ENCODE measurements around the gene RBM15B. TPM values are rescaled to one million over a fixed set of nuclear protein-coding genes. Genes with fewer than 3 reads are reported as not detected.
"Not testable (repeated sequence)": the region's sequence is repeated elsewhere in the genome, so short reads cannot be mapped to it uniquely, and the experiment has no call there.

Gene RBM15B, protein sequence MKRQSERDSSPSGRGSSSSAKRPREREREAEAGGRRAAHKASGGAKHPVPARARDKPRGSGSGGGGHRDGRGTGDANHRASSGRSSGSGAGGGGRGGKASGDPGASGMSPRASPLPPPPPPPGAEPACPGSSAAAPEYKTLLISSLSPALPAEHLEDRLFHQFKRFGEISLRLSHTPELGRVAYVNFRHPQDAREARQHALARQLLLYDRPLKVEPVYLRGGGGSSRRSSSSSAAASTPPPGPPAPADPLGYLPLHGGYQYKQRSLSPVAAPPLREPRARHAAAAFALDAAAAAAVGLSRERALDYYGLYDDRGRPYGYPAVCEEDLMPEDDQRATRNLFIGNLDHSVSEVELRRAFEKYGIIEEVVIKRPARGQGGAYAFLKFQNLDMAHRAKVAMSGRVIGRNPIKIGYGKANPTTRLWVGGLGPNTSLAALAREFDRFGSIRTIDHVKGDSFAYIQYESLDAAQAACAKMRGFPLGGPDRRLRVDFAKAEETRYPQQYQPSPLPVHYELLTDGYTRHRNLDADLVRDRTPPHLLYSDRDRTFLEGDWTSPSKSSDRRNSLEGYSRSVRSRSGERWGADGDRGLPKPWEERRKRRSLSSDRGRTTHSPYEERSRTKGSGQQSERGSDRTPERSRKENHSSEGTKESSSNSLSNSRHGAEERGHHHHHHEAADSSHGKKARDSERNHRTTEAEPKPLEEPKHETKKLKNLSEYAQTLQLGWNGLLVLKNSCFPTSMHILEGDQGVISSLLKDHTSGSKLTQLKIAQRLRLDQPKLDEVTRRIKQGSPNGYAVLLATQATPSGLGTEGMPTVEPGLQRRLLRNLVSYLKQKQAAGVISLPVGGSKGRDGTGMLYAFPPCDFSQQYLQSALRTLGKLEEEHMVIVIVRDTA
- 18.7 and 21.5 TPM in 2 replicates for polyA plus RNA-seq (2014; cell fraction: cytosol; rRNA removed)
- 11.4 and 12.8 TPM in 2 replicates for polyA plus RNA-seq (2014; cell fraction: nucleus; rRNA removed)

DNA sequence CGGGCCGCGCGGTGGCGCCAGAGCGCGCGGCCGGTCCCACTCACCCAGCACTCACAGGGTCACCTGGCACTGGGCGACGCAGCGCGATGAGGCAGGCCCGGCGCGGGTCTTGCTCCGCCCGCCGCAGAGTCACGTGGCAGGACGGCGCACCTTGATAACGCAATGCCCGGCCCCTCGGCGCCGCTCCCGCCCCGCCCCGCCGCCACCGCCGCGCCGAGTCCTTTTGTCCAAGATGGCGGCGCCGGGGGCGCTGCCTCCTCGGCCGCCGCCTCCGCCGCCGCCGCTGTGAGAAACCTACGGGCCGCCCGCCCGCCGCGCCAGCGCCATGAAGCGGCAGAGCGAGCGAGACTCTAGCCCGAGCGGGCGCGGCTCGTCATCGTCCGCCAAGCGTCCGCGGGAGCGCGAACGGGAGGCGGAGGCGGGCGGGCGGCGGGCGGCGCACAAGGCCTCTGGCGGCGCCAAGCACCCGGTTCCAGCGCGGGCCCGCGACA is at the start of gene RBM15B:
RBM15B (plus strand) TSS at position 211 of the 491 bp plus-strand sequence; CDS start at position 326, 115 bp downstream.
- peak; percentile 92 for DNase-seq (ENCODE audit: low spot score)

DNA sequence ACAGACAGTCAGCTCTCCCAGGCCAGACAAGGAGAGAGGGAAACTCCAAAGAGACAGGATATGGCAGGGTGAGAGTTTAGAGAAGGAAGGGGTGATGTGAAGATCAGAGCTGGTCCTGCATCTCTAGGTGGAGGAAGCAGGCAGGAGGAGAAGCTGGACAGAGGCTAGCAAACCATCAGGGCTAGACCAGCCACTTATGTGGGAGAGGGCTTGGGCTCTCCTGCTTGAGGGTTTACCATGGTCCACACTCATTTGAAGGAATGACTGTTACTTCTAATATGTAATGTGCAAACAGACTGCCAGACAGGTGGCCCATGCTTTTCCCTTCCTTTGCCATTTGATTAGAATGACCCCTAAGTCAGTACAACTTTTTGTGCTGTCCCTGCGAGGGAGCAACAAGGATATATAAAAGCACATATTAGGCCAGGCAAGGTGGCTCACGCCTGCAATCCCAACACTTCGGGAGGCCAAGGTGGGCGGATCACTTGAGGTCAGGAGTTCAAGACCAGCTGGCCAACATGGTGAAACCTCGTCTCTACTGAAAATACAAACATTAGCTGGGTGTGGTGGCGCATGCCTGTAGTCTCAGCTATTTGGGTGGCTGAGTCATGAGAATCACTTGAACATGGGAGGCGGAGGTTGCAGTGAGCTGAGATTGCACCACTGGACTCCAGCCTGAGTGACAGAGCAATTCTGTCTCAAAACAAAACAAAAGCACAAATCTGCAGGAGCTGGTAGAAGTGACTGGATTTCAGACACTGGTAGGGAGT is 47.0 kb upstream of the RBM15B start:
- no peak for DNase-seq (ENCODE audit: low spot score)

DNA sequence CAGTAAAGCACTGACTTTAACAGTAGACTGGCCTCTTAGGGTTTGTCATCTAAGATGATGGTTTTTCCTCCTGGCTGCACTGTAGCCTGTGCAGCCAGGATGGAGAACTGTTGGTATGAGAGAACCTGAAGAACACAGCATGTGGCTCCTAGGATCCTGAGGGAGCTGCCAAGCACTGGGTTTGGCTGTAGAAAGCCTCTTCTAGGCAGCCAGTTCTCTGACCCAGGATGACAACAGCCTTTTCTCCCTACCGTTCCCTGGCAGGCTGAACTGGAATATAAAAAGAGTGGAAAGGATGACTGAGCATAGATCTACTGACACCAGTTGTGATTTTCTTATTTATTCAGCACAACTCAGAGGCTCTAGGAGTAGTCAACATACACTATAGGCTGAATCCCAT is 40.3 kb upstream of the RBM15B start:
- DNase-seq (ENCODE audit: low spot score), result no peak

DNA sequence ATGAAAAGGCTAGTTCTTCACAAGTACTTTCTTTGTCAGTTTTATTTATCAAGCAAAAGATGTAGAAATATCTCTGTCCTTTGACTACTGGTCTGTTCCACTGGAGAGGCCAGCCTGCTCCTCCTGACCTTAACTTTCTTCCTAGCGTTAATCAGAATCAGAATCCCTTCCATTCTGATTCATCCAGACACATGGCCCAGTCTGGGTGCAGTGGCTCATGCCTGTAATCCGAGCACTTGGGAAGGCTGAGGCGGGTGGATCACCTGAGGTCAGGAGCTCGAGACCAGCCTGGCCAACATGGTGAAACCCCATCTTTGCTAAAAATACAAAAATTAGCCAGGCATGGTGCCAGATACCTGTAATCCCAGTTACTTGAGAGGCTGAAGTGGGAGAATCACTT is 38.0 kb upstream of the RBM15B start:
- DNase-seq (ENCODE audit: low spot score), result peak; percentile 4

DNA sequence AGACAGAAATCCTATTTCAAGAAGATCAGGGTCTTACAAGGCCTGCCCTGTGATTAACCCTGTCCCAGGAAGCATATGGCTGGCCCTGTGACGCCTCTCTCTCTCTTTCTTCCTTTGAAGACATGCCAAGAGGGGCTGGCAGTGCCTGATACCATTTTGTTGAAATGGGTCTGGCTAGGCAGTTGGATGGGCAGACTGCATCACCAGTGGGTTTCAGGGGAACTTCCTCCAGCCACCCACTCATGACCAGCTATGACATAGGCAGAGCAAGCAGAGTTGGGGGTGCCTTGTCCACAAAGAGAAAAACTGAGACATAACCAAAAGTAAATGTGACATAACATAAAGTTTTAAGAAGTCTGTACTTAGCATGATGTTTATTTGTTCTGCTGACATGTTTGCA is 37.4 kb upstream of the RBM15B start:
- DNase-seq (ENCODE audit: low spot score), result no peak

DNA sequence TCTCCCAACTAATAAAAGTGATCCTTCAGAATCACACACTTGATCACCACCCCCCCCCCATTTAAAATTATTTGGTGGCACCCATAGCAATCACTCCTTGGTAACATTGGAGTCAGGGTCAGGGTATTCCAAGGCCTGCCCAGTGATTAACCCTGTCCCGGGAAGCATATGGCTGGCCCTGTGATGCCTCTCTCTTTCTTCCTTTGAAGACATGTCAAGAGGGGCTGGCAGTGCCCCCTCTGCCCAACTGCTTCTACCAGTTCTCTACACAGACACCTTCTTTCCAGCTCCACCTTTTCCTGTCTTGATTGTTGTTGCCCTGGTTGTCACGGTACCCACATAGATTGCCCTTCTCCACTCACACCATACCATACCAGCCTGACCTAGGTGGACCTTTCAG is 36.9 kb upstream of the RBM15B start:
- DNase-seq (ENCODE audit: low spot score), result no peak

DNA sequence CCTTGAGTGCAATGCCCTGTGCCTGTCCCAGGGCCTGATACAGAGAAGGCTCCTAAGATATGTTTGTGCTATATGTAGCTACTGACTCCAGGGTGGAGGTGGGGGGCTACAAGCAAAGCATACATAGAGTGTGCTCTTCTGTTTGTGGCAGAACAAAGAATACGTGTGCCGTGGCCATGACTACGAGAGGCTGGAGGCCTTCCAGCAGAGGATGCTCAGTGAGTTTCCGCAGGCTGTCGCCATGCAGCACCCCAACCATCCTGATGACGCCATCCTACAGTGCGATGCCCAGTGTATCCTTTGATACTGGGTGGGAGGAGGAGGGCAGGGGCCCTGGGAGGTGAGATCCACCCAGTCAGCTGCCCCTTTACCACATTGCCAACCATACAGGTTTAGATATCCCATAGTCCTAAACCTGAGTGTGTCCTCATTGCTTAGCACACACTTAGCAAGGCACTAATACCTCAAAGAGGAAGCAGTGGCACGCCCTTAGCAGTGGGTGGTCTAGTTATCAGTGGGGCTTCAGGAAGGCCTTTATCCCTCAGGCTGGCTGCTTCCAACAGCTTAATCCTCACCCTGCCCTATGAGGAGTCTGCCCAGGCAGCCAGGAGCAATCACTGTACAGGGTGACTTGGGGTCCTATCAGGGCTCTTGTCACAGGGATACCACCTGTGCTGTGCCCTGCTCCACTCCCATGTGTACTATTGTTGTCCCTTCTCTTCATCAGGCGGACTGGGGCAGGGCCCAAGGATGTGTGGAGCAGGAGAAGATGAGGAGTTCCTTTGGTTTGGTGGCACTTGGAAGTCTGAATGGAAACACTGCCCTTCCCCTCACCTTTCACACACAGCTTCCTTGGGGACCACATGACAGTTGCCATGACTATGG is 36.1 kb upstream of the RBM15B start:
- DNase-seq (ENCODE audit: low spot score), result no peak

DNA sequence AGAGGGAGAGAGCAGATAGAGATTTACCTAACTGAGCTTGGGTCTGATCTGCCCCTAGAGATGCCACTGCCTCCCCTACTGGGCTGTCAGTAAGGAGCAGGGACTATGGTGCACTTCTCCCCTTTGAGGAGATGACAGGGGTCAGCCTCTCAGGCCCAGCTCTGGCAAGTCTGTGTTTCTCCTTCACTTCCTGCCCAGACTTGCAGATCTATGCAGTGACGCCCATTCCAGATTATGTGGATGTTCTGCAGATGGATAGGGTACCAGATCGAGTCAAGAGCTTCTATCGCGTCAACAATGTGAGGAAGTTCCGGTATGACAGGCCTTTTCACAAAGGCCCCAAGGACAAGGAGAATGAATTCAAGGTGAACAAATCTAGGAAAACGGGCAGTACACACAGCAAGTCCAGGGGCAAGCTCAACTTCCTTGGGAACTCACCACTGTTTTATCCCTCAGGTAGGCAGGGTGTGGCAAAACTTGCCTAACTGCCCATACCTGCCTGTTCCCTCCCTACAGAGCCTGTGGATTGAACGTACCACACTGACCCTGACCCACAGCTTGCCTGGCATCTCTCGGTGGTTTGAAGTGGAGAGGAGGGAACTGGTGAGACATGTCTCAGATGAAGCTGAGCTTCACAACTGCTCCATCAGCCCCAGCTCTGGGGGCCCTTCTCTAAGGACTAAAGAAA is 35.0 kb upstream of the RBM15B start:
- no peak for DNase-seq (ENCODE audit: low spot score)

DNA sequence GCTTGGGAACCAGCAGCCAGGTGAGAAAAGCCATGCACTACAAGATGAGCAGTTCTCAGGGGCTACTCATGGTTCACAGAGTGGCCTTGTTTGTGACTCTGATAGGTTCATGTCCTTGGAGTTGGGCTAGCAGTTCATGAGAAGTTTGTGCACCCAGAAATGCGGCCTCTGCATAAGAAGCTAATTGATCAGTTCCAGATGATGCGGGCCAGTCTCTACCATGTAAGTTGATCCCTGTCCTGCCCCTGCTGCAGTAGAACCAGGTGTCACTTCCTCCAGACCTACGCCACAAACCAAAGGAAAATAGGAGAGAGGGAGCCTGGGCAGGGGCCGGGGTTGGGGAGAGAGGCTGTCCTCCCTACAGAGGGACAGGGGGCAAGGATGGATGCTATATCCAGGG is 33.2 kb upstream of the RBM15B start:
- DNase-seq (ENCODE audit: low spot score), result no peak

DNA sequence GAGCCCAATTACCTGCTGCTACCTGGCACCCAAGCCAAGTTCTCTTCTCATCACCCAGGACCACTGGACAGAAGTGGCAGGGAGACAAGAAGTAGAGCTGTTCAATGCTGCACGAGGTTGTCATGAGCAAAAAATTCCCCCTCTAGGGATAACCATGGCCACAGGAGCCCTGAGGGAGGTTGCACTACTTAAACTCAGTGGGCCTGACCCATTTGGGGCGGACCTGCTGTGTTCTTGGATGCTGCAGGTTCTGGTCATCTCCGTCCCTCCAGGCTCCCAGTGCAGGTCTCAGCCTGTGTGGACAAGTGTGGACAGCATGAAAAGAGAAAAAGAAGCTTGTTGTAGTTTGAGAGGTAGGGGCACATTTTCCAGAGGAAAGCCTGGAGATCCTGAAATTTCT is 32.1 kb upstream of the RBM15B start:
- DNase-seq (ENCODE audit: low spot score), result no peak

DNA sequence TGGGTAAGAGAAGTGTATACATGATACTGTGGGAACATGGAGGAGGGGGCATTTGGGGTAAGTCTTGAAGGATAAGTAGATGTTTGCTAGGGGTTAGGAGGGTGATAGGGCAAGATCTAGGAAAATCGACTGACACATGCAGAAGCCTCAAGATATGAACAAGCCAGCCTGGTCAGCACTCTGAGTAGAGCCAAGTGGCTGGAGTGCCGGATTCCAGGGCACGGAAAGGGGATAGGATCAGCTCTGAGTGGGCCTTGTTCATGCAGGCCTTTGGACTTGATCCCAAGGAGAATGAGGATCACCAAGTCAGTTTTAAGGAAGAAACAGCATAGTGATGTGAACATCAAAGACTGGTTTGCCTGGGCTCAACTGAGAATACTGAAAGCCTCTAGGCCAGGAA is 30.3 kb upstream of the RBM15B start:
- DNase-seq (ENCODE audit: low spot score), result no peak

DNA sequence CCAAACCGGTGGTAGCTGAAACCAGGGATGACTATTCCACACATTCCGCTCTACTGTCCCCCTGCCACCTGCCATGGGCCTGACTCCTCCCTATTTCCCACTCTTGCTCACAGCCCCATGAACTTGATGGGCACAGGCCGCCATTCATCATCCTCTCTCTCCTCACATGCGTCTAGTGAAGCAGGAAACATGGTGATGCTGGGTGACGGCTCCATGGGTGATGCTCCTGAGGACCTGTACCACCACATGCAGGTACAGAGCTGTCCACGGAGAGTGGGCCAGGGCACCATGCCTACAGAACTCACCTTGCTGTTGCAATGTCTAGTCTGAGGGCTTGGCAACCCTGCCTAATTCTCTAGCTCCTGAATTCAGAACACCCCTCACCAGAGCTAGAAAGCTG is 29.3 kb upstream of the RBM15B start:
- DNase-seq (ENCODE audit: low spot score), result no peak

DNA sequence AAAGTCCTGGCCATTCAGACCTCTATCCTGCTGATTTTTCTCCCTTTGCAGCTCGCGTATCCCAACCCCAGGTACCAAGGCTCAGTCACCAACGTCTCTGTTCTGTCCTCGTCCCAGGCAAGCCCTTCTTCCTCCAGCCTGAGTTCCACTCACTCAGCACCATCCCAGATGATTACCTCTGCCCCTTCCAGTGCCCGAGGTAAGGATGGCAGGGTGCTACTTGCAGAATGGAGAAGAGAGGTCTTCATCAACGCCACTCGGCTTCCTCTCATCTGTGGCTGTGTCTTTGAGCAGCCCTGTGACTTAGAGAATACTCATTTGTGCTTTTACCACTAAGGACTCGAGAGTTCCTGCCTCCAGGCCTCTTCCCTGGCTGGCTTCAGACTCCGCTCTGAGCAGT is 28.6 kb upstream of the RBM15B start:
- no peak for DNase-seq (ENCODE audit: low spot score)

DNA sequence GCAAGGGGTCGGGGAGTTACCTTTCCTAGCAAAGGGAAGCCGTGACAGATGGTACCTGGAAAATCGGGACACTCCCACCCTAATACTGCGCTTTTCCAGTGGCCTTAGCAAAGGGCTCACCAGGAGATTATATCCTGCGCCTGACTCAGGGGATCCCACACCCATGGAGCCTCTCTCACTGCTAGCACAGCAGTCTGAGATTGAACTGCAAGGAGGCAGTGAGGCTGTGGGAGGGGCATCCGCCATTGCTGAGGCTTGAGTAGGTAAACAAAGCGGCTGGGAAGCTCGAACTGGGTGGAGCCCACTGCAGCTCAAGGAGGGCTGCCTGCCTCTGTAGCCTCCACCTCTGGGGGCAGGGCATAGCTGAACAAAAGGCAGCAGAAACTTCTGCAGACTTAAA is 22.8 kb upstream of the RBM15B start:
- not testable (repeated sequence) for DNase-seq (ENCODE audit: low spot score)

DNA sequence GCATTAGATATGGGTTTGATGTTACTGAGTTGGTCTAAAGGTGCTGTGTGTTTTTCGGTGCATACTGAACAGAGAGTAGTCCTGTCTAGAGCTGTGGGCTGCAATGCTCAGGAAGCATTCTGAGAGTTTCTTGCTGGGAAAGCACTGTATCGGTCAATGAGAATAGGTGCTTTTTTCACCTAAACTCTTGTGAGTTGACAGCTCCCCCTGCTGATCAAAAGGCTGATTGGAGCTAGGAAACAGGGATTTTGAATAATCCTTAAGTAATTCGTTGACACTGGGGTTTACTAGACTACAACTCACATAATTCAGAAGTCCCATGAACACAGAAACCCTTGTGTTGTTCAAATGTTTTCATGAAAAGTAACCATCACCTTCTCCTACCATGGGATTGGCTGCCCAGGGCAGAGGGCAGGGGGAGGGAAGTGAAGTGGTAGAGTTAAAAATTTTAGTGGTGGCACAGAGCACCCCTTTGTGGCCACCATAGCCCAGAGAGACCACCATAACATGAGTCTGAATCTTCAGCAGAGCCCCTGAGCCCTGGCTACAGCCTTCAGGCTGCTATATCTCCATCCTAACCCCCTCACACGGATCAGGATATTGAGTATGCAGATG is 19.0 kb upstream of the RBM15B start:
- no peak for DNase-seq (ENCODE audit: low spot score)

DNA sequence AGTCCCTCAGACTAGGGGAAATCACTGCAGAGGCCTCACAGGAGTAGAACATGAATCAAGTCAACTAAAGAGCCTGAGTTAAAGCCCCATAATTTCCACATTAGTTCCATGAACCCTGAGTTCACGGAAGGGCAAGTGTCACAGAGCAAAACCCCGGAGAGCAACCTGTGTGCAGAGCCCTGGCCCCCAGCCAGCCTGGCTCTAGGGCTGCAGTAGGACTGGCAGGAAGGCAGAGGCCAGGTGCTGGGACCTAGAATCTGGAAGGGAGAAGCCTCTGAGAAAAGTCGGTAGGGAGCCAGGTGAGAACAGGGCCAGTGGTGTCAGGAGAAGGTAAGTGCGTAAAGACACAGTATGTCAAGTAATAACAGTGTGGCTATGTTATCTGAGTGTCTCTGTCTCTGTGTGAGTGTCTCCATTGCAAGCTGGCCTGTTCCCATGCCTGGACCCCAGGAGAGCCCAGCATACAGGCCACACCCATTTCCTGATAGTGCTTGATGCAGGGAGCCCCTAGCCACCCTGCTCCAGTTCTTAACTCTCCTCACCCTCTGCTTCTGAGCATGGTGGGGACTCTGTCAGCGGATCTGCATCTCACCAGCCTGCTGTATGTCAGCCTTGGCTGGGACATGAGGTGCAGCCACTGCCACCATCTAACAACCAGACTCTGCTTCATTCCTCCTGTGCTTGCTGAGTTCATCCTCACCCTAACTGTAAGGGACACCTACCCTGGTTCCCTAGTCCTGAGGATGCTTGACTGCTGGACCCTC is 17.2 kb upstream of the RBM15B start:
- DNase-seq (ENCODE audit: low spot score), result no peak

DNA sequence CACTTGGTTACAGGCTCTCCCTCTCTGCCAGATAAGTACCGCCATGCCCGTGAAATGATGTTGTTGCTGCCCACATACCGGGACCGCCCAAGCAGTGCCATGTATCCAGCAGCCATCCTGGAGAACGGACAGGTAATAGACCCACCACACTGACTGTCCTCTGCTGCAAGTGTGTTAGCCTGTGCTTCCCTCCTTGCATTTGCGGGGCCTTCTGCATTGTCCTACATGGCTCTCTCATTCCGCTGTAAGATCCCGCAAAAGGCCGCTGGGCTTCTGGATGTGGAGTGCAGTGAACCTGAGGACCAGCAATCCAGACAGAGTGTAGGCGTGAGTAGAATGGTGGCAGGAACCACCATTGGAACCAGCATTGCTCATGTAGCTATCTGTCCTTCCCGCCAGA is 16.6 kb upstream of the RBM15B start:
- no peak for DNase-seq (ENCODE audit: low spot score)

DNA sequence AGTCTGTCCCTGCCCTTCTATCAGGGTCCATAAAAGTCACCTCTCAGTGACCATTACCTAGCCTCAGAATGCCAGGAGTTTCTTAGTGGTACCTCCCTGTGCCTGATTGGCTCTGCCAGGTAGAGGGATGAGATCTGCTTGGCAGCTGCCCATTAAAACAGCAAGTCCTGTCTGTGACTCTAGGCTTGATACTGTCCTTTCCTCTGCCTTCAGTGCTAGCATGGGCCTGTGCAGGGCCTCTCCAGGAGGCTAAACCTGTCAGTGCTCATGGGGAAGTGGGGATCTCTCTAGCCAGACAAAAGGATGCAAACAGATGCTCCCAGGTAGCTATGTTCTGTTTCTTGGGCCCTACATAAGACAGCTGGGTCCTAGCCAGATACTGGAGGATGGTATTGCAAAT is 15.9 kb upstream of the RBM15B start:
- no peak for DNase-seq (ENCODE audit: low spot score)

DNA sequence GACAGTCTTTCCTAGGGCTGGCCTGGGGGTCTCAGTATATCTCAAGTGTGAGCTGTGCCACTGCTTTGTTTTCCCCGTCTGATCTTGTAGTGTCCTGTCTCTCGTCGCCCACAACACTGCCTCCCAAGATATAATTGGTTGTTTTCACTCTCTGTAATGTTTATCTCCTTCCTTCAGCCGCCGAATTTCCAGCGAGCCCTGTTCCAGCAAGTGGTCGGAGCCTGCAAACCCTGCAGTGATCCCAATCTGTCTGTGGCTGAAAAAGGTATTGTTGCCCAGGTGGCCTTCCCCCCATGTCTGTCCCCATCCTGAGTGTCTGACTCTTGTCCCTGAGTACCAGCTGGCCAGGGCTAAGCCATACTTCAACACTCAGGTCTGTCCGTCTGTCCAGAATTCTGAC is 15.5 kb upstream of the RBM15B start:
- no peak for DNase-seq (ENCODE audit: low spot score)

Data from SK-N-DZ (cell line).